GM19438 (cell line): ENCODE results near the gene INMT.

Experiments used
- ATAC-seq: cut with Tn5 transposase; IDR thresholded peaks from one replicate; pipeline ENCODE4 v1.9.1; 2021; ENCODE audit warnings: low read depth; ENCODE audit not compliant: unreplicated experiment

Gene INMT

DNA sequence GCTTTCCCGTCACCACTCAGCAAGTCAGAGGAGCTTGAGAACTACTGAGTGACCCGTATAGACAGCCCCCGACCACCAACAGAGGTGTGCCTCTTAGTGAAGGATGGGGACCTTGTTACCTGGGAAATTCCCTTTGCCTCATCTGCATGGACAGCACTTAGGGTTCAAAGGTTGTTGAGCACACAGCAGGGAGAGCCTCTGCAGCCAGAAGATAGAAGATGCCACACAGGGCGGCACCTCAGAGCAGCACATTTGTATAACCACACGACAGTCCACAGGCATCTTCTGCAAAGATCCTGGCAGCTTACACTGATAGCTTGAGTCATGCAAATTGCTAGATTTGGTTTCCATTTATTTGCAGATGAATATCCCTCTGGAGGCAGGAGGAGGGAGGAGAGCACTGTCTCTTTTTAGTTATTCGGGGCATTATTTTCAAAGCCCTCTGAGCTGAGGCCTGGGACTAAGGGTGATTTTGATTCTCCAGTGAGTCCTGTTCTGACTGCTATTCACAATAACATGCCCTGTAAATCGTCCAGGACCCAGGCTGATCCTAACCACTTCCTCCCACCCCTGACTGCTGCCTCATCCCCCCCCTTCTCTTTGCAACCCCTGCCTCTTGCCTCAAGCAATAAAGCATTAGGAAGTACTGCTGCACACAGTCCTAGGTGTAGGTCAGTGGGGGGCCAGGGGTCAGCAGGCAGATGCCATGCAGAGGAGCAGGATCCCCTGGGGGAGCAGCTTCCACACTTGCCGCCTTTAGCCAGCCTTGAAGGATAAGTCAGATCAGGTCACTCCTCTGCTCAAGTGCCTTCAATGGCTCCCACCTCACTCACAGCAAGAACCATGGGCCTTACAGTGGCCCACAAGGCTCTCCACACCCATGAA is 24.6 kb upstream of the INMT start:
- ATAC-seq: no peak

DNA sequence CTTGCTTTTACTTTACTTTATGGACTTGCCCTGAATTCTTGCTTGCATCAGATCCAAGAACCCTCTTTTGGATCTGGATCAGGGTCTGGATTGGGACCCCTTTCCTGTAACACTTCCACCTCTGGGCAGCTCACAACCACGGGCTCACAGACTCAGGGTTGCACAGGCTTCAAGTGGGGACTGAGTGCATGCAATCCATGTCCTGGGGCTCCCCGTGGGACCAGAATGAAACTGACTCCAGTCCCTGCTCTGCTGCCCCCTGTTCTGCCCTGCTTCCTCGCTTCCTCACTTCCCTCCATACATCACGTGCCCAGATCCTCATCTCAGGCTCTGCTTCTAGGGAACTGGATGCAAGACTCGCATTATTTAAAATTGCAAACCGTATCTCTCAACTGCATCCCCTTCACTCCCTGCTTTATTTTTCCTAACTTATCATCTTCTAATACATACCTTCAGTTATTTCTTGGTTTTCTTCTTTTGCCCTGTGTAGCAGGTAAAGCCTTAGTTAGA is 23.3 kb upstream of the INMT start:
- ATAC-seq: no peak

DNA sequence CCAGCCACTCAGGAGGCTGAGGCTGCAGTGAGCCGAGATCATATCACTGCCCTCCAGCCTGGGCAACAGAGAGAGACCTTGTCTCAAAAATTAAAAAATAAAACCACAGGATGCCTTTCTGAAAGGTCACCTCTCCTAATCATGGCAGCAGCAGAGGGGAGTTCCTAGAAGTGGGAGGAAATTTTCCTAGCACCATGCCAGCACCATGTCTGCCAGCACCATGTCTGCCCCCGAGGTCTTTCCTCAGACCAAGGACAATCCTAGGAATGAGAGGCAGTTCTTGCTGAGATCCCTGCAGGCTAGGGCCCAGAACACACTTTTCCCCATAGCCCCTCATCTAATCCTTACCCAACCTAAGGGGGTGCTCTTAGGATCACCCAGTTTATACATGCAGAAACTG is 22.3 kb upstream of the INMT start:
- no peak for ATAC-seq

DNA sequence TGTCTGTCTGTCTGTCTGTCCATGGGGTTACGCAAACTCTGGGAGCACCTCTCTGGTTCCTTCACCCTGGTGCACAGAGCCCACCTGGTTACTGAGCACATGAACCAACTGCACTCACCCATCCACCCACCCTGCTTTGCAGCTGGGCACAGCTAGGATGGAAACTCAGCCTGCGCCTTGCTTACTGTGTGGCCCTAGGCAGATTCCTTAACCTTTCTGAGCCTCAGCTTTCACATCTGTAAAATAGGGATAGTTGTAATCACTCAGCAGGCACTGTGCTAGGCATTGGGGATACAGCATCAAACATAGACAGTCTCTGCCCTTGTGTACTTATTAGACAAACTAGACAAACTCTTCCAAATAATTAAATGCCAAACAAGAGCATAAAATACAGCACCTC is 21.8 kb upstream of the INMT start:
- no peak for ATAC-seq

DNA sequence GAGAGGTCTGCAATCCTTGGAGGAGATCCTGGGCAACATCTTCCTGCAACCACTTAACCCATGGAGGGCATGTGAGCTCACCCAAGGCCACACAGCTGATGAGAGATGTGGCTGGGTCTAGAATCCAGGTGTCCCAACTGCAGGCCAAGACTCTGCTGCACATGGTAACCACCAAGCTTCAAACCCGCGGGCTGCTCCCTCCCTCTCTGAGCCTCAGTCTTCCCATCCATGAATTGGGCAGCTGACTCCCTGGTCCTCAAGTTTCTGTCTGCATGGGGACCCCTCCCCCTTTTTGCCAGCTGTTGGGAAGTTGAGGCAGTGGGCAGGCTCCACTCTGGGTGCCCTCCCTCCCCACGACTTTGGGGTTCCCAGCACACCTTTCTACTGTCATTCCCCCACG is 20.9 kb upstream of the INMT start:
- ATAC-seq: no peak

DNA sequence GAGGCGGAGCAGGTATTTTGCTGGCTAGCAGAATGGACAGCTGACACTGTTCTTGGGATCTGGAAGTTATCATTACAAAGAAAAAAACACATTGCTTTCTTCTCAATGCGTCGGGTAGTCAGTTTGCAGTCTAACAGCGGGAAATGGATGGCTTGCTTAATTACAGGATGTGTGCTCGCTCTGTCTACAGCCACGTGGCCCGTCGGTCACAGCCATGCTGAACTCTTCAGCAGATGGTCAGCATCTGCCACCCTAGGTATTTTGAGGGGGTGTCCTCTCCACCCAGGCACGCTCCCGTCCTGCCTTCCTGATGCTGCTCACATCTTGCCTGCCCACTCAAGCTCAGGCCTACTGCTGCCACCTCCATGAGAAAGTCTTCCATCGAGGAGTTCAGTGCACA is 20.4 kb upstream of the INMT start:
- ATAC-seq: no peak

DNA sequence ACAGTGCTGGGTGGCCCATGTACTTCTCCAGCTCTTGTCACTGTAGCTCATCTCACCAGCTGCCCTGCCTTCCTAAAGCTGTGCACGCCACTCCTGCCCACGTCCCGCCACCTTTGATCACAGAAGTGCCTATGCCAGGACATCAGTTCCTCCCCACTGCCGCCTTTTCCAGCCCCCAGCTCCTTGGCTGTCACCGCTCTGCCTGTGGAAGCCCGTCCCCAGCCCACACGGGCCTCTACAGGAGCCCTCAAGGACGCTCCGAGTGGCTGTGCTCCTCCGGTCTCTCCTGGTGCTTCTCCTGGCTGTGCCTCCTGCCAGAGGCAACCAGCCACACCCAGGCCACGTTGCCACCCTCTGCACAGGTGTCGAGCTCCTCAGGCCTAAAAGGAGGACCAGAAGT is 19.3 kb upstream of the INMT start:
- ATAC-seq: no peak

DNA sequence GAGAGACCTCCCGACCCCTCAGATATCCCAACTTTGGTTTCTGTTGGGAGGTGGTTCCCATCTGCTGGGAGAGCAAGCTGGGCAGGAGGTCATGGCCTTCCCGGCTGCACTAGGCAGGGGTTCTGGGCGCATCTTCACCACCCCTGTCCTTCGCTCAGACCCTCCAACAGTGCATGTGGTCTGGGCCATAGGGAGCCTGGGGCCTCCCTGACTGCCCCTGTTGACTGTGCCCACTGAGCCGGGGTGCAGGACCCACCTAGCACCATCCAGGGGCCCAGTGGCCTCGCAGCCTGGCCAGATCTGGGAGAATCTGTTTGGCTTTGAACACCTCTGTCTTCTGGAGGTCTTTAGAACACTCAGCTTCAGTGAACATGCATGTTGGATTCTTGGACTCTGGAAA is 18.7 kb upstream of the INMT start:
- no peak for ATAC-seq

DNA sequence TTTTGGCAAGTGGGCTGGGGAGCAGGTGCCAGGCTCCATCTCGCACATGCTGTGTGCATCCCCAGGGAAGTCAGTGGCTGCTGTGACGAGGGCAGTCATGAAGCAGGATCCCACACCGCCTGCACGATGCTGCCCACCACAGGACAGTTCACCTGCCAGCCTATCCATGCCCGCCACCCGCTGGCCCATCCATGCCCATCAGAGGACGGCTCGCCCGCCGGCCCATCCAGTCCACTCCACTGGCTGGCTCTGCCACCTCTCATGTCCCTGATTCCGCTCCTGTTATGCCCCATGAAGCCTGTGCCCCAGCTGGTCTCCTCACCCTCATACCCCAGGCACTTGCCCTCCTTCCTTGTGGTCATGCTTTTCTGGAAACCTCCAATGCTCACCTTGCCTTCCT is 18.2 kb upstream of the INMT start:
- ATAC-seq: no peak

DNA sequence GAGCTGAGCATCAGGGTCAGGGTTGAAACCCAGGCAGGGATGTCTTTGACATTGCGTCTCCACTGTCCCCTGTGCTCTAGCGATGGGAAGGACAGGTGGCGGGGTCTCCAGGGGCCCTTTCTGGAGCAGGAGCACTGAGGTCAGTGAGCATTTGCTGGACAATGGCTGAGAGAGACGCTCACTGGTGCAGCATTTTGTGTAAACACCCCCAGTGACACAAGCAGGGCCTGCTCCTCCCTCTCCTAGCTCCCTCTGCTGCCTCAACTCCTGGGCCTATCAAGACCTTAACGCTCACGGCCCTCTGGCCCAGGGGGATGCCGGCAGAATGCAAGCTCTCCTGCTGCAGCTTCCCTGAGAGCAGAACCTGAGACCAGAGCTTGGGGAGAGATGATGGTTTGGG is 17.4 kb upstream of the INMT start:
- no peak for ATAC-seq

DNA sequence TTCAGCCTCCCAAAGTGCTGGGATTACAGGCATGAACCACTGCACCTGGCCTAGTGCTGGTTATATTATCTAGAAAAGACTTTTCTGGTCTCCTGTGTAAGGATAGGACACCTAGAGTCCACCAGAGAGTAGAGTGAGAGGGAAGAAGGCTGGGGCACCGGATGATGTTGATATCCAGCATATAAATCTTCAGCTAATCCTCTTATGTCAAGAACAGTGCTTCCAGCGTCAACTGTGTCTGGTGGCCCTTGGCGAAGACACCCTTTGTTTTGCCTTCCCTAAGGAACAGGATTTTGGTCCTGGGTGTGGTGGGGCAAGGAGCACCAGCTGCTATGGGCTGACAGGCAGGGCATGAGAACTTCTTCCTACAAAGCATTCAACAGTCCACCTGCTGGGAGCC is 16.3 kb upstream of the INMT start:
- no peak for ATAC-seq

DNA sequence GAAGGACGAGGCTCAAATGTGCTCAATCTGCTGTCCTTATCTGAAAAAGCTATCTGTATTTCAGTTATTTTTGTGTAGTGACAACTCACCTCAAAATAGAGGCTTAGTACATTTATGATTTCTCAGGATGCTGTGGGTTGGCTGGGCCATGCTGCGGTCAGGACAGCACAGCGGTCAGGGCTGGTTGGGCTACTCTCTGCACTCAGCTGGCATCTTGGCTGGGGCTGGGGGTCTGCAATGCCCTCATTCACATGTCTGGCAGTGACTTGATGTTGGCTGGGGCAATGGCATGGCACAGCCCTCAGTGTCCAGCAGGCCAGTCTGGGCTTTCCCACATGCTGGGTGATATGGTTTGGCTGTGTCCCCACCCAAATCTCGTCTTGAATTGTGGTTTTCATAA is 15.6 kb upstream of the INMT start:
- no peak for ATAC-seq

DNA sequence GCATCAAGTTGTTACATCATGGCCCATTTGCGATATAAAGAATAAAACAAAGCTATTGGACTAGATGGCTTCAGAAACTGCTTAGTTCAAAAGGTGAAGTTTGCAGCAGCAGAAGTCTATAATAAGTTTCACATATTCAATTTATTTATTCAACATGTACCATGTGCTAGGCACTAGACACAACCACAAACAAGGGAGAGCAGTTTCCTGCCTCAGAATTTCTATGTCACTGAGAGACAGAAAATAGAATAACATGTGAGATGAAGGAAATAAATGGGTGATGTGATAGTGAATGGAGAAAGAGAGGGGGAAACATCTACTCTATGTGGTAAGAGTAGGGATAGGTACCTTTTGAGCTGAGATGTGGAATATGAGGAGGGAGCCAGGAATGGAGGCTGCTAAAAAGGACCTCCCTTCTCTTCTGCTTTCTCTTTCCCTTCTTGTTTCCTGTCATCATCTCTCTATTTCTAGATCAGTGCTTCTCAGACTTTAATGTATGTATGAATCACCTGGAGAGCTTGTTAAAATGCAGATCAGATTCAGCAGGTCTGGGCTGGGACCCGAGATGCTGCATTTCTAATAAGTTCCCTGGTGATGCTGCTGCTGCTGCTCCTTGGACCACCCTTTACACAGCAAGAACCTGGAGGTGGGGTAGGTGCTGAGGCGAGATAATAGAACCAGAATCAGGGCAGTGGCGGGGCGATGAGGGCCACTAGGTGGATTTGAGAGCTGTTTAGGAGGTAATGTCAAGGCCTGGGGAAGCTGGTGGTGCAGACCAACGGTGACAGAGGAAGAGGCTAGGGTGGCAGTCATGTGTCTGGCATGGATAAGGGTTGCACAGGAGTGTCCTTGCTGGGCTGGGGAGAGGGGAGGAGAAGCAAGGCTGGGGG is 13.7 kb upstream of the INMT start:
- ATAC-seq: no peak

DNA sequence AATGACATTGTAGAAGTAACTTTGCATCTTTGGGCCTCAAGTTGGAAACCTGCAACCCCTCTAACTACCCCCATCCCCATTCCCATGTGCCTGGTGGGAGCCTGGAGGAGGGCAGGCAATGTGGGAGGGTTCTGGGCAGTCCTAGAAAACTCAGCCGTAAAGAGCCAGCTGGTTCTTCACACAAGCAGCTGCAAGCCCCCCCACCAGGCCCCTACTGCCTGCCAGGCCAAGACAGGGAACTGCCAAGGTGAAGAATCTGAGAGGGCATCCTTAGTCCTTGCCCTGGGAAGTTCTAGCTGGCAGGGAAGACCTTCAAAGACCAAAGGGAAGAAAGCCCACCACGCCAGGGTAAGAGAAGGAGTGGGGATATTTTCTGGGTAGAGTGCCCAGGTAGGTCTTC is 12.2 kb upstream of the INMT start:
- ATAC-seq: no peak

DNA sequence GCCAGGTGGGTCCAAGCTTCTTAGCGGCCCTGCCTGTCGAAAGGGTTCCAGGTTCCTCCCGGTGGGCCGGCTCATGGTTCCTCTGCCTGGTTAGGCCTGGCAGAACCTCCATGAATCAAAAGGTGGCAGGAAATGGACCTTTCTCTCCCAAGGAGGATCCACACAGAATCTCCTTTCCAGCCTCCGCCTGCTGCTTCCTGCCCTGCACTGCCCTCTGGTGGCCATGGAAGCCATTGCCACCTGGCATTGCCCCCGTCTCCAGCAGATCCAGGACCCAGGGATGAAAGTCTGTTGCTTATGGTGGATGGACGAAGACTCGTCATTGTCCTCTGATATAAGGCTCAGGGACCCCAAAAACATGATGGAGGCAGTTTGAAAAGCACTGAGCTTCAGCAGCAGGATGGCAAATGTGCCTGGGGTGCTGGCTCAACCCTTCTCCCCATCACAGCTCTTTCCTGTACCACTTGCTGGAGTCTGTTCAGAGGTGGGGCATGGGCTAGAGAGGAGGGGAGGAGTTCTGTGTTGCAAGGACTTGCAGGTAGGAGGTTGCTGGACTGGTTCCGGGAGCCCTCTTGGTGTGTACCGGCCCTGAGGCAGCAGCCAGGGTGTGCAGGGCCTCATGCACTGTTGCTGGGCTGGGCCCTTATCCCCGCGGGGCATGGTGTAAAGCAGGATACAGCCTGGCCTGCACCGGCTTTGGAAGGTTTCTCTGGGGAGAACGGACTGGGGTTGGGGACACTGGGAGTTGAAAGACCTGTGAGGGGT is 11.3 kb upstream of the INMT start:
- ATAC-seq: peak; percentile 73

DNA sequence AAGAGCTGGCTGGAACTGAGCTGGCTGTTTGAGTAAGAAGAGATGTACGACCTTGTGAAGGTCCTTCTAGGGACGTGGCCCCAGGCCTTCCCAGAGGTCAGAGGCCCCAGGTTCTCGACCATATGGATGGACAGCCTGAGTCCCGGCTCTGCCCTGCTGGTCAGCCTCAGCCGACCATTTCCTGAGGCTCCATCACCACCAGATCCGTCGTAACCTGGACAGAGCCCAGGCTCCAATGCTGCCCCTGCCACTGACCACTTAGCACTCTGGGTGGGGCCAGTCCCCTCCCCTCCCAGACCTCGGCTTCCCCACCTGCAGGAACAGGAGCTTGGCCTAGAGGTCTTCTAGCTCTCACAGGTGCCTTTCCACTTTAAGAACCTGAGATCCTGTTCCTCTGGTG is 10.6 kb upstream of the INMT start:
- no peak for ATAC-seq

DNA sequence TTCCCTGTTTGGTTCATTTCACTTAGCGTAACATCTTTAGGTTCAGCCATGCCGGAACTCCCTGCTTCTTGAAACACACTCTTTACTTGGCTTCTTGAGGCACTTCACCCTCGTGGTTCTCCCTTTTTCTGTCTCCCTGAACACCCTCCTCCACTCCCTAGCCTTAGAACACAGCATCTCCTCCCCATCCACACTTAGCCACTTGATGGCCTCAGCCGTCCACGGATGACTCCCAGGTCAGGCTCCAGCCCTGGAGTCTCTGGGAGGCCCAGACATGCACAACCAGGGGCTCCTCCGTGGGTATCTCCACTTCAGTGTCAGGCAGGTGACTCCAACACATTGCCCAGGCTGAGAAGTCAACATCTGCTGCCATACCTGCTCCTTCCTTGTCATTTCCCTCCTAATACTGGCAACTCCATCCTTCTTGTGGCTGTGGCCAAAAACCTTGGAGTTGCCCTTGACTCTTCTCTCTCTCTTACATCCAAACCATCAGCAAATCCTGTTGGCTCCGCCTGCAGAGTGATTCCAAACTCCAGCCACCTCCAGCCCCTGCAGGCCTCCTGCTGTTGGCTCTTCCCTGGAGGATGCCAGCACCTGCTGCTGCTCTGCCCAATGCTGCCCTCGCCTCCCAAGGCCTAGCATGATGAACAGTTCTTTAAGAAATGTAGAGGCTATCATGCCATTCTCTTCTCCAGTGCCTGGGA is 8.4 kb upstream of the INMT start:
- no peak for ATAC-seq

DNA sequence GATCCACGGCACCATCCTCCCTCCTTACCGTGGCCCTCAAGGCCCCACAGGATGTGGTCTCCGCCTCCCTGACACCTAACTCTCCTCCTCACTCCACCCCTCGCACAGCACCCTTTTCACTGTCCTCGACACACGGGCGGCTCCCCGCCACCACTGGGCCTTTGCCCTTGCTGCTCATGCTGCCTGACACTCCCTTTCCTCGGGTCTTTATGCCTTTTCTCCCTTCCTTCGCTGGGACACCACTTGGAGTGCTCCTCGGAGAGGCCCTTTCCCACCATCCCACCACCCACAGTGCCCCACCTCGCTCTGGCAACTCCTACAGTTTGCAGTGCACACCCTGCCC is 7.9 kb upstream of the INMT start:
- ATAC-seq: no peak

DNA sequence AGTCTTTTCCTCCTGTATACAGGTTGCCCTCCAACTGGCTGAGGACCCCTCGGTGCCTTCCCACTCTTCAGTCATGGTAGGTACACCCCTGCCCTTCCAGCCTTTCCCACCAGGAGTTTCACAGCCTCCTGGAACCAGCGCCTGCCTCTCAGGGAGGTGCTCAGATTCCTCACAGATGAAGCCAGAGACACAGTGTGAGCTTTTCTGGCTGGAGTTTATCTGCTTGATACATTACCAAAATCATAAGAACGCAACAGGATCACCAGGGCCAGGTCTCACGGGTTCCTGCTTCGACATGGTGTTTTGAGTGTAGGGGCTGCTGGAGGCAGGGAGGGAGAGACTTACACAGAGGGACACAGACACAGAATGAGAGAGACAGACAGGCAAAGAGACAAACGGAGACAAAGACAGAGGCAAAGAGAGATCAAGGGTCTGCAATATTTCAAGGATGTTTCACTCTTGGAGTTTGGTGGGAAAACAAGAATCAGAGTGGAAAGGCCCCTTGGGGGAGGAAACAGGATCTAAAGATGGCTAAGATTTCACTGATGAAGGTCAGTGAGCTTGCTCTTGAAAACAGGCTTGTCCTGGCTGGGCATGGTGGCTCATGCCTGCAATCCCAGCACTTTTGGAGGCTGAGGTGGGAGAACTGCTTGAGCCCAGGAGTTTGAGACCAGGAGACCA is 6.5 kb upstream of the INMT start:
- ATAC-seq: no peak

DNA sequence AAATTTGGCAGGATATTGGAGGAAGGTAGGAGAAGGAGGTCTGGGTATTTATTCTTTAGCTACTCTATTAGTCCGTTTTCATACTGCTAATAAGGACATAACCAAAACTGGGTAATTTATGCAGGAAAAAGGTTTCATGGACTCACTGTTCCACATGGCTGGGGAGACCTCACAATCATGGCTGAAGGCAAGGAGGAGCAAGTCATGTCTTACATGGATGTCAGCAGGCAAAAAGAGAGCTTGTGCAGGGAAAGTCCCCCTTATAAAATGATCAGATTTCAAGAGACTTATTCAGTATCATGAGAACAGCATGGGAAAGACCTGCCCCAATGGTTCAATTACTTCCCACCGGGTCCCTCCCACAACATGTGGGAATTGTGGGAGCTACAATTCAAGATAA is 1.9 kb upstream of the INMT start:
- ATAC-seq: no peak
